Thyroid gland (tissue), 4 donors: ENCODE results near the gene NCKAP5.

Experiments
- POLR2A ChIP-seq, 2 donors: fragments of 450-650 bp; IDR thresholded peaks; one replicate each; pipeline ENCODE4 v1.6.1; 2017; ENCODE audit warnings: antibody characterized with exemption in 2 of 2, mild to moderate bottlenecking in 2 of 2, moderate library complexity in 1 of 2
- TF ChIP-seq, protein P1 (sequence below), 6 experiments: fragments of 200-600 bp in 3 of 6; fragments of 450-650 bp in 3 of 6; sonication (generic) in 3 of 6; IDR thresholded peaks; one replicate each; pipeline ENCODE4 v1.5.1; 2016 to 2019; ENCODE audit warnings: antibody characterized with exemption in 6 of 6, mild to moderate bottlenecking in 2 of 6, inconsistent platforms in 1 of 6, moderate library complexity in 1 of 6

- TF ChIP-seq, protein P1, sequence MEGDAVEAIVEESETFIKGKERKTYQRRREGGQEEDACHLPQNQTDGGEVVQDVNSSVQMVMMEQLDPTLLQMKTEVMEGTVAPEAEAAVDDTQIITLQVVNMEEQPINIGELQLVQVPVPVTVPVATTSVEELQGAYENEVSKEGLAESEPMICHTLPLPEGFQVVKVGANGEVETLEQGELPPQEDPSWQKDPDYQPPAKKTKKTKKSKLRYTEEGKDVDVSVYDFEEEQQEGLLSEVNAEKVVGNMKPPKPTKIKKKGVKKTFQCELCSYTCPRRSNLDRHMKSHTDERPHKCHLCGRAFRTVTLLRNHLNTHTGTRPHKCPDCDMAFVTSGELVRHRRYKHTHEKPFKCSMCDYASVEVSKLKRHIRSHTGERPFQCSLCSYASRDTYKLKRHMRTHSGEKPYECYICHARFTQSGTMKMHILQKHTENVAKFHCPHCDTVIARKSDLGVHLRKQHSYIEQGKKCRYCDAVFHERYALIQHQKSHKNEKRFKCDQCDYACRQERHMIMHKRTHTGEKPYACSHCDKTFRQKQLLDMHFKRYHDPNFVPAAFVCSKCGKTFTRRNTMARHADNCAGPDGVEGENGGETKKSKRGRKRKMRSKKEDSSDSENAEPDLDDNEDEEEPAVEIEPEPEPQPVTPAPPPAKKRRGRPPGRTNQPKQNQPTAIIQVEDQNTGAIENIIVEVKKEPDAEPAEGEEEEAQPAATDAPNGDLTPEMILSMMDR (IDR thresholded peaks at IDR 0.05) = no peak
- no peak for TF ChIP-seq POLR2A (IDR thresholded peaks at IDR 0.05)
Observed at GRCh38 chr2:132873738-132874137, 694.5 kb downstream of the NCKAP5 start.
